GM18505 (cell line): ENCODE results near the gene USP32.

ENCODE experiments used
- ATAC-seq: cut with Tn5 transposase; IDR thresholded peaks from one replicate; pipeline ENCODE4 v1.9.1; 2021; ENCODE audit not compliant: unreplicated experiment
- POLR2A ChIP-seq: IDR thresholded peaks from 4 replicates; pipeline ENCODE4 v1.6.1; 2011; ENCODE audit warnings: borderline replicate concordance; ENCODE audit not compliant: insufficient read depth, insufficient read length; ENCODE audit errors: extremely low read depth

The USP32 gene

DNA sequence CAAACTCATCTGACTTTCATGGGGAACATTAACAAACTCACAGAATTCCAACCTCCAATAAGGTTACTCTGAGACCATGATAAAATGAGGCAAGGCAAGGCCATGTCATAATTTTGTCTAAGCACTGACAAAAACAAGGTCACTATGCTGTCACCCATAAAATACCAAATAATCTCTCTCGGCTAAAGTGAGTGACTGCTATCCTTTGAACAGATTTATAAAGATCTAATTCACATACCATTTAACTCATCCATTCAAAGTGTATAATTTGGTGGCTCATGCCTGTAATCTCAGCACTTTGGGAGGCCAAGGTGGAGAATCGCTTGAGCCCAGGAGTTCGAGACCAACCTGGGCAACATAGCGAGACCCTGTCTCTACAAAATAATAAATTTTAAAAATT lies 262.8 kb downstream of the USP32 start:
- no peak for TF ChIP-seq POLR2A
- ATAC-seq: no peak
